GM21528 (cell line): ENCODE results near the gene ORC3.
"Not testable (repeated sequence)": the region's sequence is repeated elsewhere in the genome, so short reads cannot be mapped to it uniquely, and the experiment has no call there.

ENCODE experiments used
- ATAC-seq: cut with Tn5 transposase; IDR thresholded peaks from one replicate; pipeline ENCODE4 v1.9.1; 2021; ENCODE audit warnings: mild to moderate bottlenecking, moderate library complexity; ENCODE audit not compliant: unreplicated experiment, low FRiP score

Gene ORC3

GRCh38 chr6:87658516-87658915, 68.6 kb downstream of the ORC3 start:
- no peak for ATAC-seq

GRCh38 chr6:87660226-87660911, 70.4 kb downstream of the ORC3 start:
- no peak for ATAC-seq

- no peak for ATAC-seq
These were observed 71.1 kb downstream of the ORC3 start for GRCh38 chr6:87661016-87661415.

GRCh38 chr6:87661503-87661902, 71.6 kb downstream of the ORC3 start:
- ATAC-seq: no peak

- ATAC-seq: no peak
These were observed 73.5 kb downstream of the ORC3 start for GRCh38 chr6:87663434-87663833.

GRCh38 chr6:87664921-87665485, 75.1 kb downstream of the ORC3 start:
- ATAC-seq: no peak

GRCh38 chr6:87667032-87667431, 77.1 kb downstream of the ORC3 start:
- no peak for ATAC-seq

GRCh38 chr6:87668013-87668412, 78.1 kb downstream of the ORC3 start:
- ATAC-seq: no peak

GRCh38 chr6:87669051-87669450, 79.1 kb downstream of the ORC3 start:
- peak; percentile 45 for ATAC-seq

- ATAC-seq: no peak
These were observed 80.8 kb downstream of the ORC3 start for GRCh38 chr6:87670707-87671106.

GRCh38 chr6:87671555-87672029, 81.7 kb downstream of the ORC3 start:
- no peak for ATAC-seq

GRCh38 chr6:87672641-87673040, 82.7 kb downstream of the ORC3 start:
- ATAC-seq: no peak

GRCh38 chr6:87673237-87673636, 83.3 kb downstream of the ORC3 start:
- ATAC-seq: no peak

GRCh38 chr6:87674290-87674689, 84.4 kb downstream of the ORC3 start:
- no peak for ATAC-seq

- no peak for ATAC-seq
These were observed 85.2 kb downstream of the ORC3 start for GRCh38 chr6:87675004-87675681.

- ATAC-seq: no peak
These were observed 92.4 kb downstream of the ORC3 start for GRCh38 chr6:87682310-87682709.

- no peak for ATAC-seq
These were observed 94.0 kb downstream of the ORC3 start for GRCh38 chr6:87683890-87684289.

GRCh38 chr6:87684895-87685654, 95.1 kb downstream of the ORC3 start:
- no peak for ATAC-seq

- ATAC-seq: not testable (repeated sequence)
These were observed 96.8 kb downstream of the ORC3 start for GRCh38 chr6:87686636-87687205.

GRCh38 chr6:87687296-87687695, 97.4 kb downstream of the ORC3 start:
- no peak for ATAC-seq

GRCh38 chr6:87687893-87688292, 98.0 kb downstream of the ORC3 start:
- not testable (repeated sequence) for ATAC-seq
